Naive thymus-derived CD8-positive, alpha-beta T cell (primary cell): ENCODE data around the gene DDX39A. TPM values are rescaled to one million over a fixed set of nuclear protein-coding genes. Genes with fewer than 3 reads are reported as not detected.
"Not testable (repeated sequence)": the region's sequence is repeated elsewhere in the genome, so short reads cannot be mapped to it uniquely, and the experiment has no call there.

ENCODE experiments used
- ATAC-seq, 2 donors: fragments of 150-1000 bp; cut with Tn5 transposase in 1 of 2; sonication (Bioruptor Pico), chemical (Tn5 transposase) in 1 of 2; 1 replicate in 1 of 2; 2 replicates in 1 of 2; pipeline ENCODE4 v1.10.0; 2021; ENCODE audit warnings: mild to moderate bottlenecking in 2 of 2, moderate library complexity in 2 of 2
- POLR2A ChIA-PET: fragments of 350-600 bp; sonication (Branson Sonifier 250); formaldehyde crosslinking; loops from one replicate; lab custom pipeline; 2021; ENCODE audit warnings: antibody characterized with exemption; lab: Charles Lee
- DNase-seq, 10 donors: peaks; one replicate each; pipeline versions ENCODE4 v3.0.0 to v3.0.0-alpha.2; 2020 to 2022
- H3K27ac Mint-ChIP-seq, 10 donors: one replicate each; pipeline ENCODE4 v1.8.0; 2020 to 2022; ENCODE audit warnings: mild to moderate bottlenecking in 10 of 10, mixed read lengths in 10 of 10, moderate library complexity in 4 of 10, inconsistent platforms in 1 of 10
- H3K27me3 Mint-ChIP-seq, 5 donors: one replicate each; pipeline ENCODE4 v1.8.0; 2021 to 2022; ENCODE audit warnings: mixed read lengths in 5 of 5
- H3K36me3 Mint-ChIP-seq, 3 donors: one replicate each; pipeline ENCODE4 v1.8.0; 2020 to 2022; ENCODE audit warnings: mixed read lengths in 3 of 3, mild to moderate bottlenecking in 2 of 3, inconsistent platforms in 1 of 3
- H3K4me1 Mint-ChIP-seq, 4 donors: one replicate each; pipeline ENCODE4 v1.8.0; 2021 to 2022; ENCODE audit warnings: mixed read lengths in 4 of 4
- H3K4me3 Mint-ChIP-seq, 10 donors: one replicate each; pipeline ENCODE4 v1.8.0; 2020 to 2022; ENCODE audit warnings: mild to moderate bottlenecking in 10 of 10, mixed read lengths in 10 of 10, moderate library complexity in 6 of 10, inconsistent platforms in 1 of 10
- H3K9me3 Mint-ChIP-seq, 9 donors: one replicate each; pipeline ENCODE4 v1.8.0; 2020 to 2022; ENCODE audit warnings: mixed read lengths in 9 of 9, mild to moderate bottlenecking in 3 of 9, inconsistent platforms in 1 of 9, moderate library complexity in 1 of 9
- polyA plus RNA-seq, 3 donors: library from polyadenylated mRNA; unstranded; fragments of 300-500 nt; fragmentation: Illumina TruSeq; gene quantifications; one replicate each; pipeline ENCODE4 v1.2.3, GENCODE V29; 2021
- total RNA-seq, 8 experiments: library from RNA in 2 of 8; stranded (reverse) in 2 of 8; gene quantifications; one replicate each; pipeline ENCODE4 v1.2.3 and lab custom pipeline; 2021 to 2026

DDX39A gene
- total and polyA plus RNA-seq, 5 experiments from 2014 or later: 96.0 to 165 (median 136) TPM

- ATAC-seq (no peak), DNase-seq (peak in 4 of 10 donors; percentile 10 to 62 (median 16))
- peak overlapping the region in 3 of 10 donors; percentile 20 to 40 (median 29) for H3K4me3 Mint-ChIP-seq
- peak overlapping the region in 9 of 10 donors; percentile 24 to 92 (median 58) for H3K27ac Mint-ChIP-seq
- POLR2A ChIA-PET: interaction anchor here (1.2 to 8.1 kb wide), 9 partner anchors 8 to 270 kb away, joined by 3 to 115 read pairs (median 10); partner anchors contain the start of genes ADGRE5, ASF1B and DDX39A
- no peaks in the 10 kb centered on the region for H3K27me3 Mint-ChIP-seq
- H3K4me1 Mint-ChIP-seq: peaks cover 8 to 39% (median 26%) of the 10 kb centered on the region in 4 donors
- H3K9me3 Mint-ChIP-seq: peaks cover 0 to 2% (median 0%) of the 10 kb centered on the region in 9 donors
- H3K36me3 Mint-ChIP-seq: peaks cover 0 to 92% (median 20%) of the 10 kb centered on the region in 3 donors
Observed at GRCh38 chr19:14406645-14407401, 12.3 kb downstream of the DDX39A start.

- Mint-ChIP-seq H3K9me3 (peaks cover 0 to 2% (median 0%) of the 10 kb centered on the region in 9 donors), H3K4me3 (peak overlapping the region in 3 of 10 donors; percentile 29 to 43 (median 30)), H3K27me3 (no peaks in the 10 kb centered on the region), H3K36me3 (peaks cover 0 to 92% (median 25%) of the 10 kb centered on the region in 3 donors), H3K4me1 (peaks cover 12 to 37% (median 28%) of the 10 kb centered on the region in 4 donors), H3K27ac (peak overlapping the region; percentile 57 to 92 (median 78))
- ATAC-seq (peak; percentile 57 to 79), DNase-seq (peak; percentile 83 to 94 (median 91))
- POLR2A ChIA-PET: interaction anchor here (0.6 to 8.1 kb wide), 16 partner anchors 9 to 1968 kb away, joined by 3 to 115 read pairs (median 6); partner anchors contain the start of genes ADGRE5, ASF1B and DDX39A
Observed at GRCh38 chr19:14405758-14406644, 13.1 kb downstream of the DDX39A start.

- H3K9me3 Mint-ChIP-seq: peaks cover 0 to 2% (median 0%) of the 10 kb centered on the region in 9 donors
- ATAC-seq (no peak), DNase-seq (peak in 1 of 10 donors; percentile 26)
- peak overlapping the region in 8 of 10 donors; percentile 57 to 92 (median 68) for H3K27ac Mint-ChIP-seq
- no peaks in the 10 kb centered on the region for H3K27me3 Mint-ChIP-seq
- peaks cover 0 to 92% (median 28%) of the 10 kb centered on the region in 3 donors for H3K36me3 Mint-ChIP-seq
- peaks cover 14 to 34% (median 28%) of the 10 kb centered on the region in 4 donors for H3K4me1 Mint-ChIP-seq
- H3K4me3 Mint-ChIP-seq: peak overlapping the region in 3 of 10 donors; percentile 4 to 30 (median 29)
- POLR2A ChIA-PET: interaction anchor here (0.6 to 8.1 kb wide), 14 partner anchors 9 to 1967 kb away, joined by 3 to 115 read pairs (median 6); partner anchors contain the start of genes ADGRE5, ASF1B and DDX39A
Observed at GRCh38 chr19:14405380-14405757, 13.8 kb downstream of the DDX39A start.

- Mint-ChIP-seq H3K9me3 (peaks cover 0 to 2% (median 0%) of the 10 kb centered on the region in 9 donors), H3K4me1 (peaks cover 12 to 25% (median 24%) of the 10 kb centered on the region in 4 donors), H3K4me3 (peak overlapping the region in 1 of 10 donors; percentile 54), H3K27me3 (no peaks in the 10 kb centered on the region), H3K27ac (peak overlapping the region; percentile 46 to 86 (median 62)), H3K36me3 (peaks cover 0 to 90% (median 25%) of the 10 kb centered on the region in 3 donors)
- ATAC-seq (no peak), DNase-seq (peak in 3 of 10 donors; percentile 10 to 14 (median 13))
- POLR2A ChIA-PET: interaction anchor here (0.5 to 8.1 kb wide), 8 partner anchors 14 to 600 kb away, joined by 3 to 115 read pairs (median 4); partner anchors contain the start of genes ADGRE5 and DDX39A
Observed at GRCh38 chr19:14404312-14404711, 14.8 kb downstream of the DDX39A start.

GRCh38 chr19:14403145-14403930 lies 15.8 kb downstream of the DDX39A start:
- peak in 2 of 10 donors; percentile 1 to 3 for DNase-seq
- not testable (repeated sequence) for H3K4me3 Mint-ChIP-seq
- H3K36me3 Mint-ChIP-seq: peaks cover 0 to 89% (median 21%) of the 10 kb centered on the region in 3 donors

GRCh38 chr19:14402332-14403144 lies 16.6 kb downstream of the DDX39A start:
- Mint-ChIP-seq H3K27ac (peak overlapping the region in 6 of 10 donors; percentile 11 to 78 (median 50)), H3K9me3 (peaks cover 0 to 2% (median 0%) of the 10 kb centered on the region in 9 donors), H3K36me3 (peaks cover 0 to 90% (median 24%) of the 10 kb centered on the region in 3 donors), H3K4me1 (peaks cover 13 to 23% (median 21%) of the 10 kb centered on the region in 4 donors), H3K4me3 (peak overlapping the region in 2 of 10 donors; percentile 4 to 15), H3K27me3 (no peaks in the 10 kb centered on the region)
- DNase-seq: peak in 3 of 10 donors; percentile 12 to 29 (median 12)
- POLR2A ChIA-PET: interaction anchor here (1.0 to 5.4 kb wide), 4 partner anchors 21 to 69 kb away, joined by 3 to 25 read pairs (median 4); partner anchors contain the start of gene ADGRE5
- no peak for ATAC-seq

More at GRCh38 chr19:14403145-14403930, 15.8 kb downstream of the DDX39A start:
- Mint-ChIP-seq H3K4me1 (peaks cover 11 to 22% (median 21%) of the 10 kb centered on the region in 4 donors), H3K27ac (peak overlapping the region in 1 of 10 donors; percentile 12)
- ATAC-seq, H3K27me3 Mint-ChIP-seq, H3K9me3 Mint-ChIP-seq: not testable (repeated sequence)
- POLR2A ChIA-PET: interaction anchor here (0.6 to 8.1 kb wide), 5 partner anchors 21 to 69 kb away, joined by 3 to 115 read pairs (median 25); partner anchors contain the start of gene ADGRE5

GRCh38 chr19:14401468-14402195 lies 17.5 kb downstream of the DDX39A start:
- Mint-ChIP-seq H3K27me3 (no peaks in the 10 kb centered on the region), H3K4me3 (peak overlapping the region in 5 of 10 donors; percentile 10 to 33 (median 19)), H3K36me3 (peaks cover 0 to 88% (median 26%) of the 10 kb centered on the region in 3 donors), H3K27ac (peak overlapping the region in 7 of 10 donors; percentile 52 to 87 (median 83)), H3K9me3 (peaks cover 0 to 2% (median 0%) of the 10 kb centered on the region in 9 donors), H3K4me1 (peaks cover 13 to 23% (median 19%) of the 10 kb centered on the region in 4 donors)
- DNase-seq: peak in 3 of 10 donors; percentile 11 to 16 (median 11)
- POLR2A ChIA-PET: interaction anchor here (0.5 to 5.4 kb wide), 6 partner anchors 18 to 71 kb away, joined by 3 to 25 read pairs (median 4); partner anchors contain the start of gene ADGRE5
- no peak for ATAC-seq

- H3K27me3 Mint-ChIP-seq: no peaks in the 10 kb centered on the region
- POLR2A ChIA-PET: interaction anchor here (0.7 to 5.4 kb wide), 4 partner anchors 19 to 45 kb away, joined by 3 to 25 read pairs (median 6); partner anchors contain the start of gene ADGRE5
- peaks cover 11 to 24% (median 14%) of the 10 kb centered on the region in 4 donors for H3K4me1 Mint-ChIP-seq
- H3K27ac Mint-ChIP-seq: peak overlapping the region in 9 of 10 donors; percentile 20 to 87 (median 75)
- H3K36me3 Mint-ChIP-seq: peaks cover 0 to 88% (median 31%) of the 10 kb centered on the region in 3 donors
- peak in 4 of 10 donors; percentile 19 to 63 (median 26) for DNase-seq
- peak overlapping the region in 3 of 10 donors; percentile 10 to 49 (median 29) for H3K4me3 Mint-ChIP-seq
- peaks cover 0 to 2% (median 0%) of the 10 kb centered on the region in 9 donors for H3K9me3 Mint-ChIP-seq
- ATAC-seq: peak; percentile 7 to 8
Observed at GRCh38 chr19:14400951-14401431, 18.1 kb downstream of the DDX39A start.

GRCh38 chr19:14397168-14397567 lies 22.0 kb downstream of the DDX39A start:
- H3K9me3 Mint-ChIP-seq, ATAC-seq, DNase-seq, H3K27me3 Mint-ChIP-seq: not testable (repeated sequence)
- Mint-ChIP-seq H3K4me1 (peaks cover 7 to 36% (median 18%) of the 10 kb centered on the region in 4 donors), H3K36me3 (peaks cover 0 to 88% (median 22%) of the 10 kb centered on the region in 3 donors), H3K27ac (peak overlapping the region in 5 of 10 donors; percentile 57 to 93 (median 67)), H3K4me3 (peak overlapping the region in 1 of 10 donors; percentile 22)
- POLR2A ChIA-PET: interaction anchor here (0.5 to 0.7 kb wide), 4 partner anchors 12 to 642 kb away, joined by 3 to 10 read pairs (median 6); no protein-coding TSS in a partner anchor
